Measurements from ENCODE around the gene PBRM1. TPM values are rescaled to one million over a fixed set of nuclear protein-coding genes. Genes with fewer than 3 reads are reported as not detected.

Gene PBRM1
- total and polyA plus RNA-seq, 2 of the 13 experiments (the other 11 are each of a cell fraction or from before 2014, with no cell fraction given): 10.9 to 33.2 TPM

DNA sequence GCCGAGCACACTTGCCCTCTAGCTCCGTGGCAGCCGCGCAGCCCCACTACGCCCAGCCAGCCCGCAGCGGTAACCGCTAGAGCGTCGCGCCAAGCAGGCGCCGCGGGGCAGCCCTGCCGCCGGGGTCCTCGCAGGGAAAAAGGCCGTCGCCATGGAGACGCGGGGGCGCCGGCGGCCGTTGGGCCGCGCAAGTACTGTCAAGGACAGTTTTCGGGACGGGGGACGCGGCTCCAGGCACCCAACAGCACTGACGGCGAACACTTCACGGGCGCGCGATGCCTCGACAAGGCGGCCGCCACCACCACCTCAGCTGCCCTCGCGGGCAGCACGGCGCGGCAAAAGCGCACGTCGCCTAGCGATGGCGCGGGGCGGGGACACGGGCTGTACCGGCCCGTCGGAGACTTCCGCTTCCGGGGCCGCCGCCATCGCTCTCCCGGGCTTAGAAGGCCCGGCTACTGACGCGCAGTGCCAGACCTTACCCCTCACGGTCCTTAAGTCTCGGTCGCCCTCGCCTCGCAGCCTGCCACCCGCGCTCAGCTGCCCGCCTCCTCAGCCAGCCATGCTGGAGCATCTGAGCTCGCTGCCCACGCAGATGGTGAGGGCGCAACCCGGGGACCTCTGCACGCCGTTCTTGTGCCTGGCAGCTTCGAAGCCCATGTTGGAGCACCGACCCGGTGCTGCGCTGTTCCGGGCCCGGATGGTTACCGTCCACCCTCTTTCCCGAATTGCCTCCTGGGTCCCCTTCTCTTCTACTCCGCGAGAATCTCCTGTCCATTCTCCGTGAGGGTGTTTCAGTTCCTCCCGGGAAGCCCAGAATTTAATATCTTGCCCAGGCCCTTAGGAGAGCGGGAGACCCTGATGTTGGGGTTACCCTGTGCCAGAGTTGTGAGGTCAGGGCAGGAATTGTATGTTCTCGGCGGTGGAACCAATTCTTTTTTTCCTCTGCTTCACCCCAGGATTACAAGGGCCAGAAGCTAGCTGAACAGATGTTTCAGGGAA, 20.3 kb upstream of the PBRM1 start, which contains the start of the genes GLT8D1 and SPCS1 (continued):
- TF ChIP-seq, protein P1, sequence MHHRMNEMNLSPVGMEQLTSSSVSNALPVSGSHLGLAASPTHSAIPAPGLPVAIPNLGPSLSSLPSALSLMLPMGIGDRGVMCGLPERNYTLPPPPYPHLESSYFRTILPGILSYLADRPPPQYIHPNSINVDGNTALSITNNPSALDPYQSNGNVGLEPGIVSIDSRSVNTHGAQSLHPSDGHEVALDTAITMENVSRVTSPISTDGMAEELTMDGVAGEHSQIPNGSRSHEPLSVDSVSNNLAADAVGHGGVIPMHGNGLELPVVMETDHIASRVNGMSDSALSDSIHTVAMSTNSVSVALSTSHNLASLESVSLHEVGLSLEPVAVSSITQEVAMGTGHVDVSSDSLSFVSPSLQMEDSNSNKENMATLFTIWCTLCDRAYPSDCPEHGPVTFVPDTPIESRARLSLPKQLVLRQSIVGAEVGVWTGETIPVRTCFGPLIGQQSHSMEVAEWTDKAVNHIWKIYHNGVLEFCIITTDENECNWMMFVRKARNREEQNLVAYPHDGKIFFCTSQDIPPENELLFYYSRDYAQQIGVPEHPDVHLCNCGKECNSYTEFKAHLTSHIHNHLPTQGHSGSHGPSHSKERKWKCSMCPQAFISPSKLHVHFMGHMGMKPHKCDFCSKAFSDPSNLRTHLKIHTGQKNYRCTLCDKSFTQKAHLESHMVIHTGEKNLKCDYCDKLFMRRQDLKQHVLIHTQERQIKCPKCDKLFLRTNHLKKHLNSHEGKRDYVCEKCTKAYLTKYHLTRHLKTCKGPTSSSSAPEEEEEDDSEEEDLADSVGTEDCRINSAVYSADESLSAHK (CRISPR knock-in tag; IDR thresholded peaks at IDR 0.05; ENCODE audit: borderline replicate concordance): no peak
- peak; percentile 52; the same call in 1 of the 2 replicates for TF ChIP-seq SRY (CRISPR knock-in tag; IDR thresholded peaks at IDR 0.05)
- TF ChIP-seq, protein P2, sequence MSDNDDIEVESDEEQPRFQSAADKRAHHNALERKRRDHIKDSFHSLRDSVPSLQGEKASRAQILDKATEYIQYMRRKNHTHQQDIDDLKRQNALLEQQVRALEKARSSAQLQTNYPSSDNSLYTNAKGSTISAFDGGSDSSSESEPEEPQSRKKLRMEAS (IDR thresholded peaks at IDR 0.05): peak; percentile 81
- TF ChIP-seq, protein P3, sequence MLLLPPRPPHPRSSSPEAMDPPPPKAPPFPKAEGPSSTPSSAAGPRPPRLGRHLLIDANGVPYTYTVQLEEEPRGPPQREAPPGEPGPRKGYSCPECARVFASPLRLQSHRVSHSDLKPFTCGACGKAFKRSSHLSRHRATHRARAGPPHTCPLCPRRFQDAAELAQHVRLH (CRISPR knock-in tag; IDR thresholded peaks at IDR 0.05; ENCODE audit: borderline replicate concordance, low read depth): 0 out of 2 replicates have a peak, but pooled peaks have one; percentile 35
- TF ChIP-seq, protein P4, sequence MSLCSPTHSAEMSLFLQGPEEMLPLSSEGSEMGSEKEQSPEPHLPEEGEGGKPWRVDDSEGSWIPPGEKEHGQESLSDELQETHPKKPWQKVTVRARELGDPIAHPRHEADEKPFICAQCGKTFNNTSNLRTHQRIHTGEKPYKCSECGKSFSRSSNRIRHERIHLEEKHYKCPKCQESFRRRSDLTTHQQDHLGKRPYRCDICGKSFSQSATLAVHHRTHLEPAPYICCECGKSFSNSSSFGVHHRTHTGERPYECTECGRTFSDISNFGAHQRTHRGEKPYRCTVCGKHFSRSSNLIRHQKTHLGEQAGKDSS (CRISPR knock-in tag; IDR thresholded peaks at IDR 0.05; ENCODE audit: borderline replicate concordance, low read depth): 0 out of 2 replicates have a peak, but pooled peaks have one; percentile 64
- TF ChIP-seq KLF16 (CRISPR knock-in tag; IDR thresholded peaks at IDR 0.05): peak in 1 of 2 experiments; percentile 72; a peak in 1 of 4 replicates
- TF ChIP-seq ZNF614 (CRISPR knock-in tag; IDR thresholded peaks at IDR 0.05; ENCODE audit: borderline replicate concordance): peak; percentile 48; the same call in 1 of the 2 replicates
- TF ChIP-seq RARA (CRISPR knock-in tag; IDR thresholded peaks at IDR 0.05): peak; percentile 39
- peak; percentile 61; the same call in 1 of the 2 replicates for TF ChIP-seq DR1 (CRISPR knock-in tag; IDR thresholded peaks at IDR 0.05)
- TF ChIP-seq FOXO1 (CRISPR knock-in tag; IDR thresholded peaks at IDR 0.05): peak; percentile 61; the same call in 1 of the 2 replicates
- TF ChIP-seq RBM39 (IDR thresholded peaks at IDR 0.05; ENCODE audit: low read depth, low read length, poor library complexity, severe bottlenecking): peak; percentile 68
- TF ChIP-seq CEBPG (CRISPR knock-in tag; IDR thresholded peaks at IDR 0.05): 0 out of 2 replicates have a peak, but pooled peaks have one; percentile 4
- TF ChIP-seq, protein P5, sequence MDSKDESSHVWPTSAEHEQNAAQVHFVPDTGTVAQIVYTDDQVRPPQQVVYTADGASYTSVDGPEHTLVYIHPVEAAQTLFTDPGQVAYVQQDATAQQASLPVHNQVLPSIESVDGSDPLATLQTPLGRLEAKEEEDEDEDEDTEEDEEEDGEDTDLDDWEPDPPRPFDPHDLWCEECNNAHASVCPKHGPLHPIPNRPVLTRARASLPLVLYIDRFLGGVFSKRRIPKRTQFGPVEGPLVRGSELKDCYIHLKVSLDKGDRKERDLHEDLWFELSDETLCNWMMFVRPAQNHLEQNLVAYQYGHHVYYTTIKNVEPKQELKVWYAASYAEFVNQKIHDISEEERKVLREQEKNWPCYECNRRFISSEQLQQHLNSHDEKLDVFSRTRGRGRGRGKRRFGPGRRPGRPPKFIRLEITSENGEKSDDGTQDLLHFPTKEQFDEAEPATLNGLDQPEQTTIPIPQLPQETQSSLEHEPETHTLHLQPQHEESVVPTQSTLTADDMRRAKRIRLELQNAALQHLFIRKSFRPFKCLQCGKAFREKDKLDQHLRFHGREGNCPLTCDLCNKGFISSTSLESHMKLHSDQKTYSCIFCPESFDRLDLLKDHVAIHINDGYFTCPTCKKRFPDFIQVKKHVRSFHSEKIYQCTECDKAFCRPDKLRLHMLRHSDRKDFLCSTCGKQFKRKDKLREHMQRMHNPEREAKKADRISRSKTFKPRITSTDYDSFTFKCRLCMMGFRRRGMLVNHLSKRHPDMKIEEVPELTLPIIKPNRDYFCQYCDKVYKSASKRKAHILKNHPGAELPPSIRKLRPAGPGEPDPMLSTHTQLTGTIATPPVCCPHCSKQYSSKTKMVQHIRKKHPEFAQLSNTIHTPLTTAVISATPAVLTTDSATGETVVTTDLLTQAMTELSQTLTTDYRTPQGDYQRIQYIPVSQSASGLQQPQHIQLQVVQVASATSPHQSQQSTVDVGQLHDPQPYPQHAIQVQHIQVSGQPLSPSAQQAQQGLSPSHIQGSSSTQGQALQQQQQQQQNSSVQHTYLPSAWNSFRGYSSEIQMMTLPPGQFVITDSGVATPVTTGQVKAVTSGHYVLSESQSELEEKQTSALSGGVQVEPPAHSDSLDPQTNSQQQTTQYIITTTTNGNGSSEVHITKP (CRISPR knock-in tag; IDR thresholded peaks at IDR 0.05; ENCODE audit: low read depth): peak; percentile 36; the same call in 1 of the 2 replicates
- TF ChIP-seq ZZZ3 (CRISPR knock-in tag; IDR thresholded peaks at IDR 0.05; ENCODE audit: borderline replicate concordance): peak; percentile 50; the same call in 1 of the 2 replicates
- 0 out of 2 replicates have a peak, but pooled peaks have one; percentile 9 for TF ChIP-seq DPF2 (CRISPR knock-in tag; IDR thresholded peaks at IDR 0.05; ENCODE audit: borderline replicate concordance, low read depth)
- TF ChIP-seq, protein P6, sequence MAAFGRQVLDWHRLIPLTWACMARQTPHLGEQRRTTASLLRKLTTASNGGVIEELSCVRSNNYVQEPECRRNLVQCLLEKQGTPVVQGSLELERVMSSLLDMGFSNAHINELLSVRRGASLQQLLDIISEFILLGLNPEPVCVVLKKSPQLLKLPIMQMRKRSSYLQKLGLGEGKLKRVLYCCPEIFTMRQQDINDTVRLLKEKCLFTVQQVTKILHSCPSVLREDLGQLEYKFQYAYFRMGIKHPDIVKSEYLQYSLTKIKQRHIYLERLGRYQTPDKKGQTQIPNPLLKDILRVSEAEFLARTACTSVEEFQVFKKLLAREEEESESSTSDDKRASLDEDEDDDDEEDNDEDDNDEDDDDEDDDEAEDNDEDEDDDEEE (CRISPR knock-in tag; IDR thresholded peaks at IDR 0.05): peak; percentile 59; the same call in 1 of the 2 replicates
- peak; percentile 72 for TF ChIP-seq SP4 (CRISPR knock-in tag; IDR thresholded peaks at IDR 0.05)
- TF ChIP-seq NKX3-1 (CRISPR knock-in tag; IDR thresholded peaks at IDR 0.05): peak; percentile 44; the same call in 1 of the 2 replicates
